ENCODE measurements around the gene LRRIQ3. TPM values are rescaled to one million over a fixed set of nuclear protein-coding genes. Genes with fewer than 3 reads are reported as not detected.

LRRIQ3 gene
- total RNA-seq, result under 1 TPM in 3 of 4 donors, not detected in 1; 0.12 to 0.39 (median 0.21) TPM

GRCh38 chr1:74197657-74198552 is at the start of gene LRRIQ3, which contains the start of gene FPGT:
TSS of gene LRRIQ3 (minus strand) at chr1:74198176. CDS start at chr1:74183684, 14,492 bp downstream.
TSS of gene FPGT (plus strand) at chr1:74198242. CDS start at chr1:74198279, 37 bp downstream.
- 1 to 2% methylated on average over 38 to 39 of the region's 41 CpGs for WGBS, 2 donors
- TF ChIP-seq POLR2A (IDR thresholded peaks at IDR 0.05) (no peak), CTCF (IDR thresholded peaks at IDR 0.05) (no peak)
- intact Hi-C loops (cut with DNase I; ENCODE audit: low total_unique reads), result no loop called here
- peak; percentile 92 to 99 for DNase-seq (ENCODE audit: low spot score in 2 of 2)
- peak within 1 kb of the TSS; percentile 21 for H3K4me3 ChIP-seq (ENCODE audit: low read depth, poor library complexity, severe bottlenecking)

- WGBS, 2 donors, result 81 to 84% methylated on average over 2 of the region's 2 CpGs
- intact Hi-C loops (cut with DNase I; ENCODE audit: low total_unique reads), result no loop called here
- no peak overlapping the region for H3K4me3 ChIP-seq (ENCODE audit: low read depth, poor library complexity, severe bottlenecking)
- no peak for DNase-seq (ENCODE audit: low spot score in 2 of 2)
- TF ChIP-seq CTCF (IDR thresholded peaks at IDR 0.05) (no peak), POLR2A (IDR thresholded peaks at IDR 0.05) (no peak)
Observed at GRCh38 chr1:74246315-74246714, 48.3 kb upstream of the LRRIQ3 start.

GRCh38 chr1:74245168-74245772 is 47.3 kb upstream of the LRRIQ3 start:
- no peak for DNase-seq (ENCODE audit: low spot score in 2 of 2)
- WGBS, 2 donors, result 8 to 10% methylated on average over 2 of the region's 2 CpGs
- no peak for TF ChIP-seq CTCF (IDR thresholded peaks at IDR 0.05)
- TF ChIP-seq POLR2A (IDR thresholded peaks at IDR 0.05), result no peak
- no peak overlapping the region for H3K4me3 ChIP-seq (ENCODE audit: low read depth, poor library complexity, severe bottlenecking)
- intact Hi-C loops (cut with DNase I; ENCODE audit: low total_unique reads), result no loop called here

- 93 to 96% methylated on average over 4 of the region's 4 CpGs for WGBS, 2 donors
- no peak overlapping the region for H3K4me3 ChIP-seq (ENCODE audit: low read depth, poor library complexity, severe bottlenecking)
- TF ChIP-seq CTCF (IDR thresholded peaks at IDR 0.05) (no peak), POLR2A (IDR thresholded peaks at IDR 0.05) (no peak)
- intact Hi-C loops (cut with DNase I; ENCODE audit: low total_unique reads), result no loop called here
- DNase-seq (ENCODE audit: low spot score in 2 of 2), result no peak
Observed at GRCh38 chr1:74237787-74238186, 39.8 kb upstream of the LRRIQ3 start.

- no peak overlapping the region for H3K4me3 ChIP-seq (ENCODE audit: low read depth, poor library complexity, severe bottlenecking)
- DNase-seq (ENCODE audit: low spot score in 2 of 2), result no peak
- no peak for TF ChIP-seq CTCF (IDR thresholded peaks at IDR 0.05)
- no peak for TF ChIP-seq POLR2A (IDR thresholded peaks at IDR 0.05)
- 76 to 82% methylated on average over 1 of the region's 1 CpG for WGBS, 2 donors
- intact Hi-C loops (cut with DNase I; ENCODE audit: low total_unique reads), result no loop called here
Observed at GRCh38 chr1:74237035-74237434, 39.1 kb upstream of the LRRIQ3 start.
